Vagina (tissue), 2 donors: ENCODE results near the gene PTPN9. TPM values are rescaled to one million over a fixed set of nuclear protein-coding genes. Genes with fewer than 3 reads are reported as not detected.

Experiments
- DNase-seq, 2 donors: peaks; one replicate each; pipeline ENCODE4 v3.0.0-alpha.2; 2017; ENCODE audit errors: extremely low spot score in 2 of 2
- H3K27ac ChIP-seq: fragments of 200-600 bp; sonication (generic); one replicate; pipeline ENCODE4 v1.5.1; 2019
- H3K27me3 ChIP-seq: fragments of 200-600 bp; sonication (generic); one replicate; pipeline ENCODE4 v1.5.1; 2019
- H3K36me3 ChIP-seq, 2 donors: fragments of 200-600 bp; sonication (generic); one replicate each; pipeline ENCODE4 v1.5.1; 2017 to 2019
- H3K4me1 ChIP-seq: fragments of 200-600 bp; sonication (generic); one replicate; pipeline ENCODE4 v1.5.1; 2019
- H3K4me3 ChIP-seq, 2 donors: fragments of 200-600 bp; sonication (generic); 1 replicate in 1 of 2; 2 replicates in 1 of 2; pipeline ENCODE4 v1.5.1; 2016 to 2019
- H3K9me3 ChIP-seq: fragments of 200-600 bp; sonication (generic); one replicate; pipeline ENCODE4 v1.5.1; 2019
- CTCF ChIP-seq, 3 experiments: fragments of 450-650 bp in 2 of 3; fragments of 200-600 bp in 1 of 3; sonication (generic) in 1 of 3; IDR thresholded peaks; one replicate each; pipeline ENCODE4 v1.5.1; 2017 to 2019; ENCODE audit warnings: antibody characterized with exemption in 3 of 3, mild to moderate bottlenecking in 2 of 3, moderate library complexity in 2 of 3
- POLR2A ChIP-seq, 2 donors: fragments of 450-650 bp; IDR thresholded peaks; one replicate each; pipeline ENCODE4 v1.6.1; 2017; ENCODE audit warnings: antibody characterized with exemption in 2 of 2, mild to moderate bottlenecking in 2 of 2, moderate library complexity in 2 of 2
- POLR2AphosphoS5 ChIP-seq, 2 donors: sonication (generic); formaldehyde crosslinking; IDR thresholded peaks; one replicate each; pipeline ENCODE4 v1.9.0; 2017; ENCODE audit warnings: antibody characterized with exemption in 2 of 2, mild to moderate bottlenecking in 2 of 2, low read depth in 1 of 2; ENCODE audit not compliant: insufficient read depth in 1 of 2
- intact Hi-C: fragments of 100-400 bp; cut with DNase I; formaldehyde crosslinking; loops from one replicate; pipeline ENCODE4 v1.15.1; 2023
- total RNA-seq: library from RNA; depleted of rRNA; stranded (reverse); fragments of >200 nt; gene quantifications from one replicate; pipeline ENCODE4 v1.2.3, GENCODE V29; 2016

The PTPN9 gene
- total RNA-seq, 1 donor from 2014 or later = 18.2 TPM

- Histone ChIP-seq H3K27me3 (no peaks in the 10 kb centered on the region), H3K27ac (no peak overlapping the region), H3K9me3 (no peaks in the 10 kb centered on the region), H3K4me3 (no peak overlapping the region), H3K4me1 (peaks cover 16% of the 10 kb centered on the region), H3K36me3 (no peaks in the 10 kb centered on the region)
- TF ChIP-seq POLR2AphosphoS5 (IDR thresholded peaks at IDR 0.05; ENCODE audit: insufficient read depth in 1 of 2, low read depth in 1 of 2) (no peak), POLR2A (IDR thresholded peaks at IDR 0.05) (no peak), CTCF (IDR thresholded peaks at IDR 0.05) (no peak)
- no peak for DNase-seq
- intact Hi-C loops = loop anchor here (10.0 kb wide), 2 partner anchors 118 to 198 kb away; partner anchors contain the start of gene PTPN9
These were observed 122.4 kb downstream of the PTPN9 start for GRCh38 chr15:75456710-75457109.

- intact Hi-C loops = loop anchor here (10.0 kb wide), 2 partner anchors 119 to 199 kb away; partner anchors contain the start of gene PTPN9
These were observed 123.1 kb downstream of the PTPN9 start for GRCh38 chr15:75455982-75456531.

GRCh38 chr15:75455424-75455981 is 123.6 kb downstream of the PTPN9 start:
- peaks cover 16% of the 10 kb centered on the region for H3K4me1 ChIP-seq
- H3K27ac ChIP-seq = peak overlapping the region; percentile 99
- intact Hi-C loops = loop anchor here (10.0 kb wide), 2 partner anchors 119 to 199 kb away; partner anchors contain the start of gene PTPN9
- no peaks in the 10 kb centered on the region for H3K36me3 ChIP-seq
- H3K9me3 ChIP-seq = no peaks in the 10 kb centered on the region
- no peak for TF ChIP-seq CTCF (IDR thresholded peaks at IDR 0.05)
- TF ChIP-seq POLR2A (IDR thresholded peaks at IDR 0.05) = peak in 1 of 2 donors; percentile 49
- TF ChIP-seq POLR2AphosphoS5 (IDR thresholded peaks at IDR 0.05; ENCODE audit: insufficient read depth in 1 of 2, low read depth in 1 of 2) = peak; percentile 68 to 94
- peak overlapping the region; percentile 74 to 99 for H3K4me3 ChIP-seq
- DNase-seq = no peak
- no peaks in the 10 kb centered on the region for H3K27me3 ChIP-seq

More at GRCh38 chr15:75455982-75456531, 123.1 kb downstream of the PTPN9 start:
- no peaks in the 10 kb centered on the region for H3K27me3 ChIP-seq
- peaks cover 16% of the 10 kb centered on the region for H3K4me1 ChIP-seq
- TF ChIP-seq CTCF (IDR thresholded peaks at IDR 0.05) (no peak), POLR2AphosphoS5 (IDR thresholded peaks at IDR 0.05; ENCODE audit: insufficient read depth in 1 of 2, low read depth in 1 of 2) (no peak), POLR2A (IDR thresholded peaks at IDR 0.05) (no peak)
- peak overlapping the region; percentile 74 to 99 for H3K4me3 ChIP-seq
- H3K36me3 ChIP-seq = no peaks in the 10 kb centered on the region
- H3K27ac ChIP-seq = peak overlapping the region; percentile 99
- peak in 1 of 2 donors; percentile 92 for DNase-seq
- no peaks in the 10 kb centered on the region for H3K9me3 ChIP-seq

- Histone ChIP-seq H3K36me3 (no peaks in the 10 kb centered on the region), H3K4me3 (peak overlapping the region; percentile 74 to 99), H3K9me3 (no peaks in the 10 kb centered on the region), H3K27me3 (no peaks in the 10 kb centered on the region), H3K4me1 (peaks cover 19% of the 10 kb centered on the region), H3K27ac (peak overlapping the region; percentile 99)
- DNase-seq = peak in 1 of 2 donors; percentile 89
- TF ChIP-seq POLR2A (IDR thresholded peaks at IDR 0.05) (no peak), CTCF (IDR thresholded peaks at IDR 0.05) (no peak), POLR2AphosphoS5 (IDR thresholded peaks at IDR 0.05; ENCODE audit: insufficient read depth in 1 of 2, low read depth in 1 of 2) (no peak)
- intact Hi-C loops = loop anchor here (5.0 to 10.0 kb wide), 3 partner anchors 120 to 200 kb away; partner anchors contain the start of genes PTPN9 and SNUPN
These were observed 124.4 kb downstream of the PTPN9 start for GRCh38 chr15:75454471-75455378.
